Measurements from ENCODE around the gene ANO6. TPM values are rescaled to one million over a fixed set of nuclear protein-coding genes. Genes with fewer than 3 reads are reported as not detected.

The ANO6 gene
- total and polyA plus RNA-seq, 8 donors = 4.0 to 34.0 (median 17.7) TPM

DNA sequence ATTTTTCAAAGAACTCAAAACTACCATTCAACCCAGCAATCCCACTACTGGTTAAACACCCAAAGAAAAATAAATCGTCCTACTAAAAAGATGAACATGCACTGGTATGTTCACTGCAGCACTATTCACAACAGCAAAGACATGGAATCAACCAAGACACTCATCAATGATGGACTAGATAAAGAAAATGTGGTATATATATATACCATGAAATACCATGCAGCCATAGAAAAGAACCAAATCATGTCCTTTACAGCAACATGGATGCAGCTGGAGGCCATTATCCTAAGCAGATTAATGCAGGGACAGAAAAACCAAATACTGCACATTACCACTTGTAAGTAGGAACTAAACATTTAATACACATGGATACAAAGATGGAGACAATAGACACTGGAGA lies 3.8 kb upstream of the ANO6 start:
- Histone ChIP-seq H3K27ac (no peak overlapping the region), H3K9me3 (no peaks in the 10 kb centered on the region), H3K36me3 (no peaks in the 10 kb centered on the region), H3K4me3 (no peak overlapping the region), H3K27me3 (no peaks in the 10 kb centered on the region), H3K4me1 (no peaks in the 10 kb centered on the region)
- TF ChIP-seq, protein P1, sequence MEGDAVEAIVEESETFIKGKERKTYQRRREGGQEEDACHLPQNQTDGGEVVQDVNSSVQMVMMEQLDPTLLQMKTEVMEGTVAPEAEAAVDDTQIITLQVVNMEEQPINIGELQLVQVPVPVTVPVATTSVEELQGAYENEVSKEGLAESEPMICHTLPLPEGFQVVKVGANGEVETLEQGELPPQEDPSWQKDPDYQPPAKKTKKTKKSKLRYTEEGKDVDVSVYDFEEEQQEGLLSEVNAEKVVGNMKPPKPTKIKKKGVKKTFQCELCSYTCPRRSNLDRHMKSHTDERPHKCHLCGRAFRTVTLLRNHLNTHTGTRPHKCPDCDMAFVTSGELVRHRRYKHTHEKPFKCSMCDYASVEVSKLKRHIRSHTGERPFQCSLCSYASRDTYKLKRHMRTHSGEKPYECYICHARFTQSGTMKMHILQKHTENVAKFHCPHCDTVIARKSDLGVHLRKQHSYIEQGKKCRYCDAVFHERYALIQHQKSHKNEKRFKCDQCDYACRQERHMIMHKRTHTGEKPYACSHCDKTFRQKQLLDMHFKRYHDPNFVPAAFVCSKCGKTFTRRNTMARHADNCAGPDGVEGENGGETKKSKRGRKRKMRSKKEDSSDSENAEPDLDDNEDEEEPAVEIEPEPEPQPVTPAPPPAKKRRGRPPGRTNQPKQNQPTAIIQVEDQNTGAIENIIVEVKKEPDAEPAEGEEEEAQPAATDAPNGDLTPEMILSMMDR (IDR thresholded peaks at IDR 0.05) = no peak
- intact Hi-C loops (cut with DNase I) = loop anchor here in 1 of 3 donors (10.0 kb wide), 1 partner anchor 173 kb away; no protein-coding TSS in a partner anchor
- WGBS, 2 donors = 72 to 82% methylated on average over 1 of the region's 1 CpG
- ATAC-seq (no peak), FAIRE-seq (no peak), DNase-seq (no peak)

DNA sequence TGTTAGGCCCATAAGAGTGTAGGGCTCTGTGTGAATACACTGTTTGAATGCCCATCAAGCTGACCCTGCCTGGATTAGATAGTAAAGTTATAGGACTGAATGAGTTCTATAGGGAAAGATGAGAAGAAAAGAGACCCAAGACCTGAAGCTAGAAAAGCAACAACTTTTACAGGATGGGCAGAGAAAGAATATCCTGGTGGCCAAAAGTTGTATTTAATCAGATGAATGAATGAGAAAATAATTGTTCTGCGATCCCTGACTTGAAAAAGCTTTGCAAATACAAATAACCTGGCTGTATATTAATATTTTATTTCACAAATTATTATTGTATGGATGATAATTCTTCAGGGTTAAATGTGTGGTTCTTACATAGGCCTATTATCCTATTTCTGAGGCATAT lies 2.8 kb upstream of the ANO6 start:
- DNase-seq (no peak), FAIRE-seq (no peak), ATAC-seq (no peak)
- WGBS, 2 donors = 96 to 100% methylated on average over 1 of the region's 1 CpG
- peaks cover 0 to 6% (median 4%) of the 10 kb centered on the region in 3 donors for H3K4me1 ChIP-seq
- H3K4me3 ChIP-seq = no peak overlapping the region
- TF ChIP-seq, protein P1 (IDR thresholded peaks at IDR 0.05) = no peak
- intact Hi-C loops (cut with DNase I) = loop anchor here in 1 of 3 donors (10.0 kb wide), 1 partner anchor 172 kb away; no protein-coding TSS in a partner anchor
- no peaks in the 10 kb centered on the region for H3K9me3 ChIP-seq
- no peaks in the 10 kb centered on the region for H3K36me3 ChIP-seq
- no peaks in the 10 kb centered on the region for H3K27me3 ChIP-seq
- no peak overlapping the region for H3K27ac ChIP-seq

DNA sequence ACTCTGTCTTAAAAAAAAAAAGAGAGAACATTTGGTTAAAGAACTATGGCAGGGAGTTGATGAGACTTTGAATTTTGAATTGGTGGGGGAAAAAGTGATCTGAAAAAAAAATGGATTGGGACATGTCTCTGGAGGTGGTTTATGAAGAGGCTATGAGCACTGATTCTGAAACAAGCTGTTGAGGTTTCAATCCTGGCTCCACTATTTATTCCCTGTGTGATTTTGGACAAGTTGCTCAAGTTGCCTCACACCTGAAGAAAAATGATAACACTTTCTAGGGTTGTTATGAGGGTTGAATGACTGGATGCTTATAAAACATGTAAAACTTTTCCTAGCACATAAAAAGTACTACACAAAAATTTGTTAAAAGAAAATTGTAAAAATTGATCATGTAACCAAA lies 1.8 kb upstream of the ANO6 start:
- no peak for FAIRE-seq
- H3K27me3 ChIP-seq = no peaks in the 10 kb centered on the region

DNA sequence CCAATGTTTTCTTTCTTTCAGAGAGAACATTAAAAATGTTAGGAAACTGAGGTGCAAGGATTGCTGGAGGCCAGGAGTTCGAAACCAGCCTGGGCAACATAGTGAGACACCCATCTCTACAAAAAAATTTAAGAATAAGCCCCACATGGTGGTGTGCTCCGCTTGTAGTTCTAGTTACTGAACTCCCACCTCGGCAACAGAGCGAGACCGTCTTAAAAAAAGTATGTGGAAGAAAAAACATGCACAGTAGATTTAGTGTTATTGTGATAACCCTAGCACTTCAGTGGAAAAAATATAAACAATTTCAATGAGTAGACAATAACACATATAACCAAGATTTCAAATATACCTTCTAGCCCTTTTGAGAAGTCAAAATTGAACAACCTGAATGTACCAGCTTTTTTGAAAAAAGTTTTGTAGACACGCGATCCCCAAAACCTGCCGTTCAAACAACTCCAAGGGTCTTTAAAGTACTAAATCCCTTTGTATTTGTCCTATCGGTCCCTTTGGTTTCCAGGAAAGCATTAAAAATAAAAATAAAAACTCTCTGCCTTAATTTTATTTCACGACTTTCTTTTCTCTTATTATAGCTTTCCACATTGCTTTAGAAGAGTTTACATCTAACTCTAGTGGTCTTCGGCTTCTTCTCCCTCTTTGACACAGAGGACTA lies 1.0 kb upstream of the ANO6 start:
- intact Hi-C loops (cut with DNase I) = loop anchor here in 1 of 3 donors (10.0 kb wide), 1 partner anchor 170 kb away; no protein-coding TSS in a partner anchor
- peak overlapping the region; percentile 81 to 98 (median 92) for H3K27ac ChIP-seq
- H3K36me3 ChIP-seq = no peaks in the 10 kb centered on the region
- peak overlapping the region; percentile 79 to 97 (median 85) for H3K4me3 ChIP-seq
- DNase-seq (peak in 1 of 6 donors; percentile 29), FAIRE-seq (no peak), ATAC-seq (peak in 2 of 4 donors; percentile 21 to 31)
- 9 to 15% methylated on average over 11 of the region's 11 CpGs for WGBS, 2 donors
- TF ChIP-seq, protein P1 (IDR thresholded peaks at IDR 0.05) = no peak
- no peaks in the 10 kb centered on the region for H3K27me3 ChIP-seq
- peaks cover 2 to 14% (median 13%) of the 10 kb centered on the region in 3 donors for H3K4me1 ChIP-seq
- H3K9me3 ChIP-seq = no peaks in the 10 kb centered on the region

More for the DNA sequence above, 1.8 kb upstream of the ANO6 start:
- ATAC-seq (no peak), DNase-seq (no peak)
- no peaks in the 10 kb centered on the region for H3K36me3 ChIP-seq
- H3K4me3 ChIP-seq = no peak overlapping the region
- H3K9me3 ChIP-seq = no peaks in the 10 kb centered on the region
- intact Hi-C loops (cut with DNase I) = loop anchor here in 1 of 3 donors (10.0 kb wide), 1 partner anchor 171 kb away; no protein-coding TSS in a partner anchor
- no peak overlapping the region for H3K27ac ChIP-seq
- H3K4me1 ChIP-seq = peaks cover 0 to 13% (median 11%) of the 10 kb centered on the region in 3 donors
- TF ChIP-seq, protein P1 (IDR thresholded peaks at IDR 0.05) = no peak
